ENCODE measurements around the gene CFAP45. TPM values are rescaled to one million over a fixed set of nuclear protein-coding genes. Genes with fewer than 3 reads are reported as not detected.

CFAP45 gene
- total and polyA plus RNA-seq, 9 of the 15 experiments (the other 6 are each of a cell fraction or from before 2014, with no cell fraction given) = 0.65 to 2.4 (median 1.5) TPM

DNA sequence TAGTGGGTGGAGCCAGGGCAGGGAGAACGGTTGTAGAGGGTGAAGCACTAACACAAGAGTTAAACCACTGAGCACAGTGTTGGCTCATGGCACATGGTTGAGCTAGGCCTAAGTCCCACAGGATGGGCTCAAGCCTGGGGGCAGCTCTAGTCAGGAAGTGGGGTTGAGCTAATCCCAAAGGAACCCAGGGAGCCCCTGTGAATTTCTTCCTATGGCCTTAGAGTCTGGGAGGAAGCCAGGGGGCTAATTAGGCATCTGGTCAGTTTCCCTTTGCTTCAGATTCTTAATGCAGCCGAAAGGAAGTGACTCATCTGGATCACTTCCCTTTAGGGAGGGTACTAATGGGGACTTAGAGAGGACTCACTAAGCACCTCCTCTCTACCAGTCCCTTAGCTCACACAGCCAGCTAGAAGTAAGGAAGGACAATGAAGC is 10.1 kb downstream of the CFAP45 start (continued):
- TF ChIP-seq CTCF (IDR thresholded peaks at IDR 0.05 in 2 of 3, conservative IDR thresholded peaks at IDR 0.05 in 1 of 3; ENCODE audit: insufficient read depth in 2 of 3, low read depth in 1 of 3, low read length in 3 of 3) = no peak
- no peak for TF ChIP-seq ZNF239 (CRISPR knock-in tag; IDR thresholded peaks at IDR 0.05)
- TF ChIP-seq DACH1 (IDR thresholded peaks at IDR 0.05; ENCODE audit: partially characterized antibody) = no peak
- TF ChIP-seq LCOR (CRISPR knock-in tag; IDR thresholded peaks at IDR 0.05) = no peak
- no peak for TF ChIP-seq YBX1 (IDR thresholded peaks at IDR 0.05)
- peak; percentile 72; the same call in 1 of the 2 replicates for TF ChIP-seq SMARCE1 (IDR thresholded peaks at IDR 0.05)
- no peak for TF ChIP-seq E2F6 (IDR thresholded peaks at IDR 0.05; ENCODE audit: borderline replicate concordance in 1 of 2, extremely low read depth in 1 of 2, insufficient read depth in 1 of 2, insufficient read length in 1 of 2, low read depth in 1 of 2, low read length in 1 of 2, poor library complexity in 1 of 2, severe bottlenecking in 1 of 2)
- no peak for TF ChIP-seq MXI1 (IDR thresholded peaks at IDR 0.05; ENCODE audit: low read depth, low read length)
- TF ChIP-seq ZNF140 (CRISPR knock-in tag; IDR thresholded peaks at IDR 0.05) = no peak
- TF ChIP-seq ILF3 (IDR thresholded peaks at IDR 0.05; ENCODE audit: borderline replicate concordance) = no peak
- TF ChIP-seq NEUROD1 (IDR thresholded peaks at IDR 0.05; ENCODE audit: borderline replicate concordance, low read depth, low read length, partially characterized antibody) = no peak
- no peak for TF ChIP-seq ZNF644 (tag; IDR thresholded peaks at IDR 0.05; ENCODE audit: low read depth)
- no peak for TF ChIP-seq MCM3 (IDR thresholded peaks at IDR 0.05)
- no peak for TF ChIP-seq ZFPM2 (CRISPR knock-in tag; IDR thresholded peaks at IDR 0.05)
- TF ChIP-seq BRD4 (IDR thresholded peaks at IDR 0.05) = no peak
- no peak for TF ChIP-seq MYBL2 (IDR thresholded peaks at IDR 0.05; ENCODE audit: low read depth)
- no peak for TF ChIP-seq MYBL2 (CRISPR knock-in tag; IDR thresholded peaks at IDR 0.05; ENCODE audit: borderline replicate concordance)
- no peak for TF ChIP-seq ZNF324 (CRISPR knock-in tag; IDR thresholded peaks at IDR 0.05)
- TF ChIP-seq TAF9B (IDR thresholded peaks at IDR 0.05; ENCODE audit: partially characterized antibody) = no peak
- peak; percentile 79 for TF ChIP-seq ZNF175 (CRISPR knock-in tag; IDR thresholded peaks at IDR 0.05; ENCODE audit: low read depth)
- TF ChIP-seq TOE1 (IDR thresholded peaks at IDR 0.05; ENCODE audit: borderline replicate concordance) = no peak
- no peak for TF ChIP-seq TOE1 (CRISPR knock-in tag; IDR thresholded peaks at IDR 0.05; ENCODE audit: borderline replicate concordance, low read depth)
- no peak for TF ChIP-seq ASH1L (IDR thresholded peaks at IDR 0.05; ENCODE audit: borderline replicate concordance, low read depth, partially characterized antibody)
- TF ChIP-seq TCF7L2 (IDR thresholded peaks at IDR 0.05; ENCODE audit: low read depth, low read length) = no peak
- TF ChIP-seq U2AF2 (optimal IDR thresholded peaks at IDR 0.05; ENCODE audit: low read depth, low read length) = no peak
- 0 out of 2 replicates have a peak, but pooled peaks have one; percentile 18 for TF ChIP-seq SMAD4 (CRISPR knock-in tag; conservative IDR thresholded peaks at IDR 0.05)
- TF ChIP-seq SOX6 (IDR thresholded peaks at IDR 0.05) = no peak
- TF ChIP-seq ZNF655 (CRISPR knock-in tag; IDR thresholded peaks at IDR 0.05) = 0 out of 2 replicates have a peak, but pooled peaks have one; percentile 19

Data from K562 (cell line).